PFSK-1 (cell line): ENCODE results near the gene HSPB2.
A peak's percentile ranks its signal among the peaks of the same experiment; 100 is the strongest.

Experiments used
- POLR2AphosphoS5 ChIP-seq: IDR thresholded peaks from 2 replicates; pipeline ENCODE4 v1.6.1; 2012; ENCODE audit warnings: low read depth, mild to moderate bottlenecking, control low read depth, low read length, moderate library complexity
- TAF1 ChIP-seq: IDR thresholded peaks from 2 replicates; pipeline ENCODE4 v1.6.1; 2012; ENCODE audit warnings: low read length, control low read depth, borderline replicate concordance; ENCODE audit not compliant: insufficient read depth

- peak; percentile 67 for TF ChIP-seq POLR2AphosphoS5
- peak; percentile 78; the same call in 1 of the 2 replicates for TF ChIP-seq TAF1
These were observed 41.4 kb upstream of the HSPB2 start, which contains the start of gene ALG9 for GRCh38 chr11:111870886-111871692.
